ENCODE measurements around the gene SORBS1.

SORBS1 gene

DNA sequence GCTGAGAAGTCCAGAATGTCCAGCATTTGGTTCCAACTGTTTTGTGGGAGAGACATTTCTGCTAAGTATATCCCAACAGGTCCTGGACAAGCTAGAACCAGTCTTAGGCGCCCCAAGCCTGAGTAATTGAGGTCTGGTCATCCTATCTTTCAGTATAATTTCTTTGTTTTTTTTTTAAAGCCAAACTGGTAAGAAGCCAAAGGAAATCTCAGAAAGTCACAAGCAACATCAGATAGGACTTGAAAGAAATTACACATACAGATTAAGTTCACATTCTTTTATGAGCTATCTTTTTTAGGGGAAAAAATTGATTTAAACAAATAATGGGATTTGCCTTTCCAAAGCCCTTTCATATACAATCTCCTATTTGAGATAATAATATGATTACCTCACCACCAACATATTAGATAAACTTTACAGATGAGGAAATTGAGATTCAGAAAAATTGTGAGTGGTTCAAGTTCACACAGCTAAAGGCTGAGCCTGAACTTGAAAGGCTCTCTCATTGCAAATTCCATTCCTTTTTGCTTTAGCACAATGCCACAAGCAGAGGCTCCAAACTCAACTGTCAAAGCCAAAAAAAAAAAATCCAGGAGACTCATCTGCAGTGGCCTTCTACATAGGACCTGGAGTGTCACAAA lies 285.3 kb downstream of the SORBS1 start:
- no peak for DNase-seq (ENCODE audit: low read depth, low spot score)

DNA sequence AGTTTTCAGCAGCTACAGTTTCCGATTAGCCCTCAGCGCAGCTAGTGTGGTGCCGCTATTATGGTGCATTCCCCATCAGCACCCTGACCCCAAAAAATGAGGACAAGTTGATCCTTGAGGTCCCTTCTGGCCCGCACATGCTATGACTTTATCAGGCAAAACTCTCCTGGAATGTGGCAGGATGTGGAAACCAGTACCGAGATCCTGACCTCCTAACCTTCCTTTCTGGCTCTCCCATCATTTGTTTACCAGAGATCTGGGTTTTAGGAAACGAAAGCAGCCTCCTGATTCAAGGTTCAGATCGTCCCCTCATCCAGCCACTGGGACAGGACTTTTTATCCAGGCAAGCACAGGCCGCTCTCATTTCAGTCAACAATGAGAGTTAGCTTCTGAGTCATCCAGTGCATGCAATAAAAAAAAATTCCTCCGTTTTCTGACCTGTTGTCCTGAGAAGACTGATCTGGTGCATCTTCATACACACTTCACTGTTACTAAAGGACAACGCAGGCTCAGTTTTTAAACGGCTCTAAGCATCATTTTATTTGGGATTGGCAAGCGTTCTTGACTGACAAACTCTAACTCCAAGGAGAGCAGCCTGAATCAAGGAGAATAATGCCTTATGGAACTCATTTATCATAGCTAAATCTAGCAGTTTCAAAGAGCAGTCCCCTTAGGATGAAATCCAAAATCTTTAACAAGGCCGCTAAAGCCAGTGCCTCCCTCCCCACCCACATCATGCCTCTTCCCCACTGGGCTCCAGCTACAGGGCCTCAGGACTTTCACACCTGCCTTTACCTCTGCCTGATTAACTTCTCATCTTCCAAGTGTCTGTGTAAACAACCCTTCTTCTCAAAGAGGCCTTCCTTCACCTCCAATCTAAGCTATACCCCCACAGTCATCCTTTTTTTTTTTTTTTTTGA lies 287.5 kb downstream of the SORBS1 start:
- no peak for DNase-seq (ENCODE audit: low read depth, low spot score)

DNA sequence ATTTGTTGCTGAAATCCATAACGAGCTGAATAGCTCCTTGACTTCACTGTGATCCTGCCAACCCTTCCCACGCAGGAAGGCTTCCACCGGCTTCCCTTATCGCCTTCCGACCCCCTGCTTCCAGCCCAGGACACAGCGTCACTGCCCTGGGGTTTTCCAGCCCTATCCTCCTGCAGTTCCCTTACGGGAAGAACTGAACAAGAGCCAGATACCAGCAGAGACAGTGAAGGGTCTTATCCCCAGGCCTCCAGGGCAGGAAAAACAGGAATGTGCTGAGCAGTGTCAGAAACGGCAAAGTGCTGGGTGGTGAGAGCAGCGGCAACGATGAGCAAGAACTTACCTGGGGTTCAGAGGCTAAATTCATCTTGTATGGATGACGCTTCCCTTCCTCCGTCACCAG lies 292.7 kb downstream of the SORBS1 start:
- no peak for DNase-seq (ENCODE audit: low read depth, low spot score)

DNA sequence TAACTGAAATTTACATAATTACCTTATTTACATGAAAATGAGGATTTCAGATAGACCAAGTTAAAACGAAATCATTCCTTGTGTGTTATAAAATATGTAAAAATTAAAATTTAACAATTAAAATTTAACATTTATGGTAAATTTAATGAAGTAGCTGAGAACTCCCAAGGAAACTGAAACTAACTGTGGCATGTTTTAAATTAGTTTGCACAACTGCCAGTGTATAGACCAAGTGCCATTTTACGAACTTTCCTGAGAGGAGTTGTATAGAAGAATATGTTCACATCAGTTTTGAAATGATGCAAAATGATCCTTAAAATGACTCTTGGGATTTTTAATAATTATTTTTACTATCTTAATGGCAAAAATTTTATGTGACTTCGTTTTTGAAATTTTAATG lies 293.9 kb downstream of the SORBS1 start:
- DNase-seq (ENCODE audit: low read depth, low spot score), result no peak

DNA sequence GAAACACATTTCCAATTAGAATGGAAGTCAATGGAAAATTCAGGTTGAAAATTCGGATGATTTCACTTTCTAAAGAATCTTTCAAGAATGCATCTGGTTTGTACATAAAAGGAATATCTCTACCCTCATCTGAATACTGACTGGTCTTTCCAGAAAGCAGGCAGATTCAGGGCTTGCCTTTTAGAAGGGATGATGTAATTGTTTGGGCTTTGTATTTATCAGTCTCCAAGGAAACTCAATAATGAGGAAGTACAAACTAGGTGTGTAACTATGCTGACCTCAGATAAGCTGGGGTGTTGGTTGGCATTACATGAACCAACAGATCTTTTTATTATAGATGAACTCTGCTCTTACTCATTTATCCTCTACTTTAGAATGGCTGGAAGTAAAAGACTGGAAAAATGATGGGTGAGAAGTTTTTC lies 294.5 kb downstream of the SORBS1 start:
- no peak for DNase-seq (ENCODE audit: low read depth, low spot score)

DNA sequence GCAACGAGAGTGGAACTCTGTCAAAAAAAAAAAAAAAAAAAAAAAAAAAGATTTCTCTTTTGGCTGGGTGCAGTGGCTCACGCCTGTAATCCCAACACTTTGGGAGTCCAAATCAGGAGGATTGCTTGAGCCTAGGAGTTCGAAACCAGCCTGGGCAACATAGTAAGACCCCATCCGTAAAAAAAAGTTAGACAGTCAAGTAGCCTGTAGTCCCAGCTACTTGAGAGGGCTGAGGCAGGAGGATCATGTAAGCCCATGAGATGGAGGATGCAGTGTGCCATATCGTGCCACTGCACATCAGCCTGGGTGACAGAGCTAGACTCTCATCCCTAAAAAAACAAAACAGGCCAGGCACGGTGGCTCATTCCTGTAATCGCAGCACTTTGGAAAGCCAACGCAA lies 295.6 kb downstream of the SORBS1 start:
- DNase-seq (ENCODE audit: low read depth, low spot score), result no peak

DNA sequence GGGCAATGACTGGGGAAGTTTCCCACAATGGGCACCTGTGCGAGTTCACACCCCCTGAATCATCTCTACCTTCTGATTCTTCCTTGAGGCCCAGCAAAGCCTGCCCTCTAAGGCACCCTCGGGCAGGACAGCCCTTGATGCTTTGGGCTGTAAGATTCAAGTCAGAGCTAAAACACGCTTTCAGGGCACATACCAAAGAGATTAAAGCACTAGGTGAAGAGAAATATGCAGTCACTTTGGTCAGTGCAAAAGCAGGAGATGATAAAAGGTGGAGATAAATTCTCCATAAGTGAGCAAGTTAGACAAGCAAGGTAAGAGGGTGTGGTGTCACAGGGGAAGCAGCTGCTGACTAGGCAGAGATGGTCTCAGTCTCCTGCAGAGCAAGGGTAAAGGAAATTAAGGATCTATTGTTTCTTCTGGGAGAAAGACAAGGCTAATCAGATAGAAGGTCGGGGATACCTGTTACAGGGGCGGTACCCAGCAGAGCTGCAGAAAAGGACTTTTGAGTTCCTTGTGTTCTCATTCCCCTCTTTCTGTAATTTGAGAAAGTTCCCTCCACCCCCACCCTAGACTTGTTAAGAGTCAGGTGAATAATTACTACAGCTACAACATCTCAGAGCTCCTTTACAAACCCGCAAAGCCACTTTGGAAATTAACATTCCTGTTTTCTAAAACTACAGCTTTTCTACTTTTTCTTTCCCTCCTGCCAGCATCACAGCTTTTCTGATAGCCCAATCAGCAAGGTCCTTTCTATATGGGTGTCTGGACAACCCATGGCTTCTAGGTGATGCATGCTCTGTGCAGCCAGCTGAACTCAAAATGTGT lies 296.7 kb downstream of the SORBS1 start:
- DNase-seq (ENCODE audit: low read depth, low spot score), result no peak

DNA sequence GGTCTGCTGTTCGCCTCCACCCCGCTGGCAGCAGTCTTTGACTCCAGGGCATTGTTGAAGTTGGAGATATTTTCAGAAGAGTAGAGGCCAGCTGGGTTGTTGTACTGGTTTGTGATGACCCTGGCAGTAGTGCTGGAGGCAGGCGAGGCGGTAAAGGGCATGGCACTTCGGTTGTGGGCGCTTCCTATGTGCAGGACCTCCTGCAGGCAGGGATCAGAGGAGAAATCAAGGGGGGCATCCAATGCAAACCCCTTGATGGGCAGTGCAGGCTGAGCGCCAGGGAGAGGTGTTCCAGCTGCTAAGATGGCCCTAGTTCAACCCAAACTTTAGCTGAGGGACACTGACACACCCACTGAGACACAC lies 297.3 kb downstream of the SORBS1 start:
- no peak for DNase-seq (ENCODE audit: low read depth, low spot score)

DNA sequence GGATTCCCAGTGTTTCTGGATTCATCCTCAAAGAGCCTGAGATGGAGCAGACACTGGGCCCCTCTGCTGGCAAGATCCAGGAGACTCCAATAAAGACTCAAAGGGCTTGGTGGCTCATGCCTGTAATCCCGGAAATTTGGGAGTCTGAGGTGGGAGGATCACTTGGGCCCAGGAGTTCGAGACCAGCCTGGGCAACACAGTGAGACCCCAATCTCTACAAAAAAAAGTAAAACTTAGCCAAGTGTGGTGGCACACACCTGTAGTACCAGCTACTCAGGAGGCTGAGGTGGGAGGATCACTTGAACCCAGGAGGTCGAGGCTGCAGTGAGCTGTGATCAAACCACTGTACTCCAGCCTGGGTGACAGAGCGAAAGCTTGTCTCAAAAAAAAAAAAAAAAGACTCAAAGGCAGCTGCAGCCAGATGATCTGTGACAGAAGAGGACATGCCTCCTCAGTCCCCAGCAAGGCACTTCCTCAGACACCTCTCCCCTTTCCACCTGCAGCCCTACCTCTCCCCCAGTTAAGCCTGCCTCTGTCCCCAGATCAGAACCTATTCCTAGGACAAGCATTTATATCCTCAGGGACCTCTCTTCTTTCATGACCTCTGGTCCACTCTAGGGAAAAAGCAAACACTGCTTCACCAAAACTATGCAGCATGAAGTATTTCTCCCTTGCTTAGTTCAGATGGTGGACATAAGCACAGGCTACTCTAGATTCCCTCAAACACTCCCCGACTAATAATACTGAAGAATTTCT lies 298.2 kb downstream of the SORBS1 start:
- DNase-seq (ENCODE audit: low read depth, low spot score), result no peak

DNA sequence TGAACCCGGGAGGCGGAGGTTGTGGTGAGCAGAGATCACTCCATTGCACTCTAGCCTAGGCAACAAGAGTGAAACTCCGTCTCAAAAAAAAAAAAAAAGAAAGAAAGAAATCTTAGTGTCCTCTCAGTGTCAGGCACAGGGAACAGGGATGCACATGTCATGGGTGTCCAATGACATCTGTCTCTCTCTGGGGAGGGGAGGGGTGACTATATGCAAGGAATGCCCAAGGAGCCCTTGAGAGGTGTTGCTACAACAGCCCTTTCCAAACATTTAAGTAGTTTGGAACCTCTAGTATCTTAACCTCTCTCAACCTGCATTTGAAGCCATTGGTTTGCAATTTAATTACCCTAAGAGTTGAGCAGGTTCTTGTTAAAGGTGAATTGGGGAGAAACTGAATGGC lies 299.2 kb downstream of the SORBS1 start:
- DNase-seq (ENCODE audit: low read depth, low spot score), result no peak

Measured in activated naive CD8-positive, alpha-beta T cell treated with anti-CD3 and anti-CD28 coated beads, Interleukin-2, amount 50 U/mL, for 16 hours (primary cell).